ENCODE results near the gene SLC22A23. TPM values are rescaled to one million over a fixed set of nuclear protein-coding genes. Genes with fewer than 3 reads are reported as not detected.

Gene SLC22A23
- total RNA-seq, 2 experiments from 2014 or later, result not detected

DNA sequence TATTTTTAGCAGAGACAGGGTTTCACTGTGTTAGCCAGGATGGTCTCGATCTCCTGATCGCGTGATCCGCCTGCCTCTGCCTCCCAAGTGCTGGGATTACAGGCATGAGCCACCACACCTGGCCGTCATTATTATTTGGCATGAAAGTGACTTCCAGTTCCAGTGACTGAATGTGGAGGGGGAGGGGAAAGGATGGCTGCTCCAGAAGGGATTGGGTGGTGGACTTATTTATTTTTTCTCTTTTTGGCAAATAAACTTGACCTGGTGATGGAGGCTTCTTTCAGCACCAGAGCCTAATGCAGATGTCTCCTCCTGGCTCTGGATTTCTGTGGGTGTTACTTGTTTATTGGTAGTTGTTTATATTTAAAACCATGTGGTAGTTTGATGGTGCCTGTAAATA lies 16.9 kb upstream of the SLC22A23 start:
- H3K9me2 ChIP-seq (ENCODE audit: insufficient read depth, low read length), result no peaks in the 10 kb centered on the region
- no peak overlapping the region for H3K27ac ChIP-seq (ENCODE audit: low read depth, low read length, poor library complexity, severe bottlenecking)
- no TSS peak for BruUV-seq (replicated peaks)
- CTCF ChIA-PET (ENCODE audit: unreplicated experiment), result no interaction called here
- H3K4me3 ChIP-seq (ENCODE audit: low read depth, low read length, poor library complexity, severe bottlenecking), result no peak overlapping the region
- H3K36me3 ChIP-seq (ENCODE audit: insufficient read depth, low read length), result no peaks in the 10 kb centered on the region
- TF ChIP-seq EZH2phosphoT487 (IDR thresholded peaks at IDR 0.05; ENCODE audit: borderline replicate concordance, low read depth, low read length), result no peak
- TF ChIP-seq, protein P1, sequence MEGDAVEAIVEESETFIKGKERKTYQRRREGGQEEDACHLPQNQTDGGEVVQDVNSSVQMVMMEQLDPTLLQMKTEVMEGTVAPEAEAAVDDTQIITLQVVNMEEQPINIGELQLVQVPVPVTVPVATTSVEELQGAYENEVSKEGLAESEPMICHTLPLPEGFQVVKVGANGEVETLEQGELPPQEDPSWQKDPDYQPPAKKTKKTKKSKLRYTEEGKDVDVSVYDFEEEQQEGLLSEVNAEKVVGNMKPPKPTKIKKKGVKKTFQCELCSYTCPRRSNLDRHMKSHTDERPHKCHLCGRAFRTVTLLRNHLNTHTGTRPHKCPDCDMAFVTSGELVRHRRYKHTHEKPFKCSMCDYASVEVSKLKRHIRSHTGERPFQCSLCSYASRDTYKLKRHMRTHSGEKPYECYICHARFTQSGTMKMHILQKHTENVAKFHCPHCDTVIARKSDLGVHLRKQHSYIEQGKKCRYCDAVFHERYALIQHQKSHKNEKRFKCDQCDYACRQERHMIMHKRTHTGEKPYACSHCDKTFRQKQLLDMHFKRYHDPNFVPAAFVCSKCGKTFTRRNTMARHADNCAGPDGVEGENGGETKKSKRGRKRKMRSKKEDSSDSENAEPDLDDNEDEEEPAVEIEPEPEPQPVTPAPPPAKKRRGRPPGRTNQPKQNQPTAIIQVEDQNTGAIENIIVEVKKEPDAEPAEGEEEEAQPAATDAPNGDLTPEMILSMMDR (conservative IDR thresholded peaks at IDR 0.05; ENCODE audit: low read length), result no peak
- no peaks in the 10 kb centered on the region for H3K79me2 ChIP-seq (ENCODE audit: insufficient read depth, low read depth, low read length)
- DNase-seq (ENCODE audit: low spot score), result no peak
- no peak overlapping the region for H3K4me2 ChIP-seq (ENCODE audit: low read length)
- H3K4me1 ChIP-seq (ENCODE audit: insufficient read depth, low read length, poor library complexity, severe bottlenecking), result no peaks in the 10 kb centered on the region
- POLR2A ChIA-PET, result no interaction called here
- no peak overlapping the region for H2AFZ ChIP-seq (ENCODE audit: low read length)
- no peaks in the 10 kb centered on the region for H3K9me3 ChIP-seq (ENCODE audit: low read length)
- no peaks in the 10 kb centered on the region for H4K20me1 ChIP-seq (ENCODE audit: insufficient read depth, low read length)
- intact Hi-C loops (cut with micrococcal nuclease; ENCODE audit: unreplicated experiment), result no loop called here

DNA sequence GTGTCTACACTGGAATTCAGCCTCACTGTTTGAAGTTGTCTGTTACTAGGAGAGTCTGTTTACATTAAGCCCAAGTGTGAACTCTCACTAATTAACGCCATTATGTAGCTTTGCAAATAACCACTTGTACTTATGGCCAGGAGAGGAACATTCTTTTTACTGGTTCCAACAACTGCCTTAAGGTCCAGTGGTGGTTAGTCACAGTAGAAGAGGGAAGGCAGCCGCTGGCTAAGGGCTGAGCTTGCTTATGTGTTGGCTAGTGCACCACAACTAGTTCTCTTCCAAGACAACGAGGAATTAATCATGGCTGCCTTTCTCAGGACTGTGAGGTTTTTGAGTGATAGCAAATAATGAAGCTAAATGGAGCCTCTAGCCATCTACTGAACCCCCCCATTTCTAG lies 14.9 kb upstream of the SLC22A23 start:
- BruUV-seq (replicated peaks), result no TSS peak
- Histone ChIP-seq H3K9me3 (ENCODE audit: low read length) (no peaks in the 10 kb centered on the region), H4K20me1 (ENCODE audit: insufficient read depth, low read length) (no peaks in the 10 kb centered on the region), H3K9me2 (ENCODE audit: insufficient read depth, low read length) (no peaks in the 10 kb centered on the region), H3K4me3 (ENCODE audit: low read depth, low read length, poor library complexity, severe bottlenecking) (no peak overlapping the region), H3K79me2 (ENCODE audit: insufficient read depth, low read depth, low read length) (no peaks in the 10 kb centered on the region), H2AFZ (ENCODE audit: low read length) (no peak overlapping the region), H3K4me1 (ENCODE audit: insufficient read depth, low read length, poor library complexity, severe bottlenecking) (no peaks in the 10 kb centered on the region), H3K27ac (ENCODE audit: low read depth, low read length, poor library complexity, severe bottlenecking) (no peak overlapping the region), H3K36me3 (ENCODE audit: insufficient read depth, low read length) (no peaks in the 10 kb centered on the region), H3K4me2 (ENCODE audit: low read length) (no peak overlapping the region)
- CTCF ChIA-PET (ENCODE audit: unreplicated experiment), result no interaction called here
- POLR2A ChIA-PET, result interaction anchor here (1.7 kb wide), 1 partner anchor 10 kb away, joined by 4 read pairs; no protein-coding TSS in a partner anchor
- no peak for TF ChIP-seq EZH2phosphoT487 (IDR thresholded peaks at IDR 0.05; ENCODE audit: borderline replicate concordance, low read depth, low read length)
- TF ChIP-seq, protein P1 (conservative IDR thresholded peaks at IDR 0.05; ENCODE audit: low read length), result no peak
- intact Hi-C loops (cut with micrococcal nuclease; ENCODE audit: unreplicated experiment), result no loop called here
- DNase-seq (ENCODE audit: low spot score), result no peak

DNA sequence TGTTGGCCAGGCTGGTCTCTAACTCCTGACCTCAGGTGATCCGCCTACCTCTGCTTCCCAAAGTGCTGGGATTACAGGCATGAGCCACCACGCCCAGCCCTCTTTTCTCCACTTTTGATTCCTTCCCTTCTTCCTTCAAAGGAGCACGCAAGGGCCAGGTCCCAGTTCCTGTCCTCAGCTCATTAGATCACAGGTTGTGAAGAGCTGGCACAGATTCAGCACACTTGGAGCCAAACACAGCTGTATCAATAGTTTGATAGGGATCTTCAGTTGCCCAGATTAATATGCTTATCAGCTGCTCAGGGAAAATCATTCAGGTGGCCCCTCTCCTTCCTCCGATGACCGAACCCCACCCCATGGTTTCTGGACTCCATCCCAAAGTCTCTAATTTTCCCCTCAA lies 14.4 kb upstream of the SLC22A23 start:
- intact Hi-C loops (cut with micrococcal nuclease; ENCODE audit: unreplicated experiment), result no loop called here
- H2AFZ ChIP-seq (ENCODE audit: low read length), result no peak overlapping the region
- H3K9me3 ChIP-seq (ENCODE audit: low read length), result no peaks in the 10 kb centered on the region
- CTCF ChIA-PET (ENCODE audit: unreplicated experiment), result no interaction called here
- no peaks in the 10 kb centered on the region for H3K9me2 ChIP-seq (ENCODE audit: insufficient read depth, low read length)
- H3K79me2 ChIP-seq (ENCODE audit: insufficient read depth, low read depth, low read length), result no peaks in the 10 kb centered on the region
- H3K4me1 ChIP-seq (ENCODE audit: insufficient read depth, low read length, poor library complexity, severe bottlenecking), result no peaks in the 10 kb centered on the region
- POLR2A ChIA-PET, result interaction anchor here (1.7 kb wide), 1 partner anchor 10 kb away, joined by 4 read pairs; no protein-coding TSS in a partner anchor
- H3K4me3 ChIP-seq (ENCODE audit: low read depth, low read length, poor library complexity, severe bottlenecking), result no peak overlapping the region
- no peaks in the 10 kb centered on the region for H4K20me1 ChIP-seq (ENCODE audit: insufficient read depth, low read length)
- H3K4me2 ChIP-seq (ENCODE audit: low read length), result no peak overlapping the region
- no peaks in the 10 kb centered on the region for H3K36me3 ChIP-seq (ENCODE audit: insufficient read depth, low read length)
- no TSS peak for BruUV-seq (replicated peaks)
- H3K27ac ChIP-seq (ENCODE audit: low read depth, low read length, poor library complexity, severe bottlenecking), result no peak overlapping the region
- TF ChIP-seq EZH2phosphoT487 (IDR thresholded peaks at IDR 0.05; ENCODE audit: borderline replicate concordance, low read depth, low read length), result no peak
- TF ChIP-seq, protein P1 (conservative IDR thresholded peaks at IDR 0.05; ENCODE audit: low read length), result no peak
- DNase-seq (ENCODE audit: low spot score), result no peak
